ENCODE data around the gene WLS.
A peak's percentile ranks its signal among the peaks of the same experiment; 100 is the strongest.

WLS gene

GRCh38 chr1:68160021-68160420, 72.3 kb downstream of the WLS start:
- no peaks in the 10 kb centered on the region for H3K27me3 ChIP-seq (ENCODE audit: insufficient read depth, low read depth, severe bottlenecking)
- TF ChIP-seq, protein P1, sequence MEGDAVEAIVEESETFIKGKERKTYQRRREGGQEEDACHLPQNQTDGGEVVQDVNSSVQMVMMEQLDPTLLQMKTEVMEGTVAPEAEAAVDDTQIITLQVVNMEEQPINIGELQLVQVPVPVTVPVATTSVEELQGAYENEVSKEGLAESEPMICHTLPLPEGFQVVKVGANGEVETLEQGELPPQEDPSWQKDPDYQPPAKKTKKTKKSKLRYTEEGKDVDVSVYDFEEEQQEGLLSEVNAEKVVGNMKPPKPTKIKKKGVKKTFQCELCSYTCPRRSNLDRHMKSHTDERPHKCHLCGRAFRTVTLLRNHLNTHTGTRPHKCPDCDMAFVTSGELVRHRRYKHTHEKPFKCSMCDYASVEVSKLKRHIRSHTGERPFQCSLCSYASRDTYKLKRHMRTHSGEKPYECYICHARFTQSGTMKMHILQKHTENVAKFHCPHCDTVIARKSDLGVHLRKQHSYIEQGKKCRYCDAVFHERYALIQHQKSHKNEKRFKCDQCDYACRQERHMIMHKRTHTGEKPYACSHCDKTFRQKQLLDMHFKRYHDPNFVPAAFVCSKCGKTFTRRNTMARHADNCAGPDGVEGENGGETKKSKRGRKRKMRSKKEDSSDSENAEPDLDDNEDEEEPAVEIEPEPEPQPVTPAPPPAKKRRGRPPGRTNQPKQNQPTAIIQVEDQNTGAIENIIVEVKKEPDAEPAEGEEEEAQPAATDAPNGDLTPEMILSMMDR (IDR thresholded peaks at IDR 0.05; ENCODE audit: low read depth, low read length): no peak

GRCh38 chr1:68158837-68159236, 73.5 kb downstream of the WLS start:
- peaks cover 4% of the 10 kb centered on the region for H3K36me3 ChIP-seq
- TF ChIP-seq, protein P1 (IDR thresholded peaks at IDR 0.05; ENCODE audit: low read depth, low read length): no peak
- H3K27ac ChIP-seq: no peak overlapping the region
- H3K27me3 ChIP-seq (ENCODE audit: insufficient read depth, low read depth, severe bottlenecking): no peaks in the 10 kb centered on the region
- no peak for DNase-seq
- no peak overlapping the region for H3K4me3 ChIP-seq (ENCODE audit: low read depth, low read length)
- no peaks in the 10 kb centered on the region for H3K9me3 ChIP-seq (ENCODE audit: severe bottlenecking)

More at GRCh38 chr1:68160021-68160420, 72.3 kb downstream of the WLS start:
- no peak overlapping the region for H3K4me3 ChIP-seq (ENCODE audit: low read depth, low read length)
- DNase-seq: no peak
- H3K36me3 ChIP-seq: no peaks in the 10 kb centered on the region; the same call in 1 of the 2 replicates
- no peak overlapping the region for H3K27ac ChIP-seq
- H3K9me3 ChIP-seq (ENCODE audit: severe bottlenecking): no peaks in the 10 kb centered on the region

DNA sequence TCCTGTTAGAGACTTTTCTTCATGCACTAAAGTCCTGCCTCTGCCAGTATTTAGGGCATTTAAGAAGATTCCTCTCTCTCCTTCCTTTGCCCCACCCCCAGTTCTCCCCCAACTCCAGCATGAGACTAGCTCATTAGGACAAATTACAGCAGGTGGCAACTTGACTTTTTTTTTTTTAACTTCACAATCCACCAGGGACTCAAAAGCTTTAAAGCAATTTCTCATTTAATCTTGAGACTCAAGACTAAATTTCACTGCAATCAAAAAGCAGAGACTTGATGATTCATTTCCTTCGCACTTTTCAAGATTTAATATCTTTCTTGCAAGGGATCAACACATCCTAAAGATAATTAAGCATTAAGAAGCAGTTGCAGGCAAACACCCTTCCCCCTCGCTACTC, 74.9 kb downstream of the WLS start:
- no peak overlapping the region for H3K27ac ChIP-seq

DNA sequence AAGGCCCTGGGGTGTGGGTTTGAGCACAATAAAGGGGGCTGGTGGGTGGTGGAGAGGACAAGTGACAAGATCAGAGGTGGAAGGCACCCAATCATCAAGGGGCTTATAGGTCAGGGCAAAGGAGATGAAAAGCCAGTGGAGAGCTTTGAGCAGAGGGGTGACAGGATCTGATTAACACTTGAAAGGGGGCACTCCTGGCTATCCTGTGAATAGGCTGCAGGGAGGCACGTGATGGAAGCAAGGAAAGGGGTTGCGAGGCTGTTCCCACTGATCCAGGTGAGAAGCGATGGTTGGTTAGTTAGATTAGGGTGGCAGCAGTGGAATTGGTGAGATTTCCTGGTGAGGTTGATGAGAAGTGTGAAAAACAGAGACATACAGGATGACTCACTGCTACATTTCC, 80.6 kb downstream of the WLS start:
- Histone ChIP-seq H3K36me3 (peaks cover 20% of the 10 kb centered on the region), H3K27me3 (ENCODE audit: insufficient read depth, low read depth, severe bottlenecking) (no peaks in the 10 kb centered on the region), H3K27ac (no peak overlapping the region), H3K9me3 (ENCODE audit: severe bottlenecking) (no peaks in the 10 kb centered on the region), H3K4me3 (ENCODE audit: low read depth, low read length) (no peak overlapping the region)
- TF ChIP-seq, protein P1 (IDR thresholded peaks at IDR 0.05; ENCODE audit: low read depth, low read length): no peak
- DNase-seq: no peak

More for the DNA sequence above, 74.9 kb downstream of the WLS start:
- Histone ChIP-seq H3K4me3 (ENCODE audit: low read depth, low read length) (no peak overlapping the region), H3K27me3 (ENCODE audit: insufficient read depth, low read depth, severe bottlenecking) (no peaks in the 10 kb centered on the region), H3K9me3 (ENCODE audit: severe bottlenecking) (no peaks in the 10 kb centered on the region), H3K36me3 (peaks cover 8% of the 10 kb centered on the region)
- DNase-seq: peak; percentile 29
- TF ChIP-seq, protein P1 (IDR thresholded peaks at IDR 0.05; ENCODE audit: low read depth, low read length): no peak

DNA sequence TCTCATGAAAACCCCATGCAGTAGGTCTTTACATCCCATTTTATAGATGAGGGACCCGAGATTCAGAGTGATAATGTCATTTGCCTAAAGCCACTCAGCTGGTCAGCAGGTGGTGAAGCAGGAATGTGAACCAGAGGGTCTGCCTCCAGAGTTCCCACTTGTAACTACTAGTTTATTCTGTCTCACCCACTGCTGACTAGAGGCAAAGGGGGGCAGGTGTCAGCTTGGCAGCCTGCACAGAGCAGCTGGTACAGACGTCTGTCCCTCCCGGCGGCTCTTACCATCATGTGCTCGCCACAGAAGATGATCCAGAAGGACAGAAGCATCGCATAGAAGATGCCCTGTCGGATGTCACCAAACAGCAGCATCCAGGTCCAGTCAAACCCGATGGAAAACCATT, 82.4 kb downstream of the WLS start:
- Histone ChIP-seq H3K27me3 (ENCODE audit: insufficient read depth, low read depth, severe bottlenecking) (no peaks in the 10 kb centered on the region), H3K27ac (no peak overlapping the region), H3K9me3 (ENCODE audit: severe bottlenecking) (no peaks in the 10 kb centered on the region), H3K4me3 (ENCODE audit: low read depth, low read length) (no peak overlapping the region), H3K36me3 (peaks cover 20% of the 10 kb centered on the region)
- DNase-seq: no peak
- TF ChIP-seq, protein P1 (IDR thresholded peaks at IDR 0.05; ENCODE audit: low read depth, low read length): no peak

DNA sequence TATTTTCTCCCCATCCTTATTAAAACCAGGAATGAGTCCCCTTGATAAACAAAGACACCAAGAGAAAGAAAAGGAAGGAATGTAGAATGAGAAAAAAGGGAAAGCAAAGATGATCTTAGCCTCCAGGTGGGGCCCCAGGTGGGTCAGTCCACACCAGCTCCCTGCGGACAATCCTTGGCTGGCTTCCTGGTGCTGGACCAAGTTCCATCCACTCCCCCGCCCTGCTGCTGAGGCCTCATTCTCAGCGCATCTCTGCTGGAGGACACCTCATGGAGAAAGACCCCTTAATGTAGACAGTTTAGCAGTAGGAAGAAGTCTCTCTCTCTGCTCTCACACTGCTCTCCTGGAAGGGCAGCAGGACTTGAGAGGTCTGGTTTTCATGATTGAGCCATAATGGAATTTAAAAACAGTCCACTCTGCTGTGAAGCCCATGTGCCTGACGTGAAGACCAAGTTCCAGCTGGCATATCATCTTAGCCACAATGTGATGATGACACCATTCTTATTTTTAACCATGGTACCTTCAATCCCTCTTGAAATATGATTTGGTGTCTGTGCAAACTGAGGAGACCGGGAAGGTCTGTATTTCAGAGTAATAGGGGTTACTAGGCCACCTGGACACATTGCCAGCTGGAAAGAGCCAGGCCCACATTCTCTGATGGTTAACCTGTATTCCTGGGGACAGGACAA, 83.1 kb downstream of the WLS start:
- no peaks in the 10 kb centered on the region for H3K9me3 ChIP-seq (ENCODE audit: severe bottlenecking)
- TF ChIP-seq, protein P1 (IDR thresholded peaks at IDR 0.05; ENCODE audit: low read depth, low read length): no peak
- H3K4me3 ChIP-seq (ENCODE audit: low read depth, low read length): no peak overlapping the region
- H3K27ac ChIP-seq: no peak overlapping the region
- peaks cover 16% of the 10 kb centered on the region for H3K36me3 ChIP-seq
- no peaks in the 10 kb centered on the region for H3K27me3 ChIP-seq (ENCODE audit: insufficient read depth, low read depth, severe bottlenecking)
- no peak for DNase-seq

Measured in WERI-Rb-1 (cell line).